Measurements from ENCODE around the gene STRN3.
A peak's percentile ranks its signal among the peaks of the same experiment; 100 is the strongest.
"Not testable (repeated sequence)": the region's sequence is repeated elsewhere in the genome, so short reads cannot be mapped to it uniquely, and the experiment has no call there.

Gene STRN3

GRCh38 chr14:31000629-31001338 is 25.4 kb downstream of the STRN3 start:
- DNase-seq (ENCODE audit: low read depth), result no peak

- DNase-seq (ENCODE audit: low read depth), result no peak
Observed at GRCh38 chr14:30999038-30999773, 27.0 kb downstream of the STRN3 start.

GRCh38 chr14:30998100-30998706 is 28.0 kb downstream of the STRN3 start:
- DNase-seq (ENCODE audit: low read depth), result no peak

DNA sequence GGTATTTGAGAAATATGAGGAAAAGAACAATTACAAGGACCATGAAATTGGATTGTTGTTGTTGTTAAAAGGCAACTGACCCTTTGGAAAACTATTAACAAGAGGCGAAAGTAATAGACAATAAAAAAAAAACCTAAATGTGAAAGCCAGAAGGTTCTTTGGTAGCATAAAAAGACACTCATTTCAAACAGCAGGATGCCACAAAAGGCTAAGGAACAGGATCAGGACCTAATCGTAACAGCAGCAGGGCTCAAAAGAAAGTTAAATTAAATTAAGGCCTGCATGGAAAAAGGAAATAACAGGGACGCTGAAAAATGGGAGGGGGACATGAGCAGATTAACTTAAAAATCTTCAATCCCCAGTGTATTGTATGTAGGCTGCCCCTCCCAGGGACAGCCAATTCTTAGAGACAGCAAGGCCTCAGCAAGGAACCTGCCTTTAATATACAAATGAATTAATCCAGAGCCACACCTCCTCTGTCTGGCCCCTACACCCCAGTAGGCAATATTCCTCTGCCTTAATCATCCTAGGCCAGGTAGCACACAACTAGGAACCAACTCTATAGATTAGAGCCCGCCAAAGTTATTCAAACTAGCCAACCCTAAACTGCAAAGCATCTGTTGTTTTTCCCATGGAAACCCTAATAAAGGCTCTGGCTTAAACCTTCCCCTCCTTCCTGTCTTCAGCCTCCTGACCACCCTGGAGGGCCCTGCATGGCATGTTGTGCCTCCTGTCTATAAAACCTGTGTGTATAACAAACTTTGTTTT is 29.1 kb downstream of the STRN3 start:
- DNase-seq (ENCODE audit: low read depth), result no peak

GRCh38 chr14:30995689-30996088 is 30.5 kb downstream of the STRN3 start:
- no peak for DNase-seq (ENCODE audit: low read depth)

DNA sequence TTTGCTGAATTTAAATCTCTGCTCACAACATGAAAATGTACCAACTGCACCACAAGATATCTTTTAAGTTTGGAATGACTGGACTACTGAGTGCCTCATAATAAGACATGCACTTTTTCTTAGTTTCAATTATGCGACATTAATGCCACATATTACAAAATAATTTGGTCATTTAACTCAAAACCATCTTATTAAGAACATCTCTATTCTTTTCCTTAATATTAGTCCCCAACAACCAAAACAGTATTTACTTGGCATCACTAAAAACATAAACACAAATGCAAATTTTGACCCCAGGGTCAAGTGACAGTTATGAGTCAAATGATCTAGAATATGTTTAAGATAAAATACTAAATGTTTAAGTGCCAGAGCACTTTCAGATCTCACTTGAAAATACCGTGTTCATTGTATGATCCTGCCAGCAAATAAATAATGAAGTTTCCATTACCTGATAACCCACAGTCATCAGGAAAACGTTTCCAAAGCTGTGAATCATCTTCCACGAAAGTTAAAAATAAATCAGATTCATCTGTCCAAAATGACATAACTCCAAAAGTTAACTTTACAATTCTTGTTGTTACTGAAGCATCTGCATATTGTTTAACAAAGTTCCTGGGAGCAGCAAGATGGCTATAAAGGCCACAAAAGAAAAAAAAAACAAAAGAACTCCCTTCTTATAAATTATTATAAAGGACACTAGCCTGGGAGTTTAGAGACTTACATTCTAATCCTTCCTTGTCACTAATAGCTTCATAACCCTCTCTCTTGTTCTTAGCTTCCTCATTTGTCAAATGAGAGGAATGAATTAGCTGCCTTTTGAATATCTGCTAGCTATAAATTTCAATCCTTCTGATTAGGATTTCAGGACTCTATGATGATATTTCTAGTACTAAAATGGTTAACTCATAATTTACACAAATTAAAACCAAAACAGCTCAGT is 31.2 kb downstream of the STRN3 start:
- no peak for DNase-seq (ENCODE audit: low read depth)

GRCh38 chr14:30993071-30993470 is 33.1 kb downstream of the STRN3 start:
- no peak for DNase-seq (ENCODE audit: low read depth)

- no peak for DNase-seq (ENCODE audit: low read depth)
Observed at GRCh38 chr14:30991408-30991807, 34.8 kb downstream of the STRN3 start.

DNA sequence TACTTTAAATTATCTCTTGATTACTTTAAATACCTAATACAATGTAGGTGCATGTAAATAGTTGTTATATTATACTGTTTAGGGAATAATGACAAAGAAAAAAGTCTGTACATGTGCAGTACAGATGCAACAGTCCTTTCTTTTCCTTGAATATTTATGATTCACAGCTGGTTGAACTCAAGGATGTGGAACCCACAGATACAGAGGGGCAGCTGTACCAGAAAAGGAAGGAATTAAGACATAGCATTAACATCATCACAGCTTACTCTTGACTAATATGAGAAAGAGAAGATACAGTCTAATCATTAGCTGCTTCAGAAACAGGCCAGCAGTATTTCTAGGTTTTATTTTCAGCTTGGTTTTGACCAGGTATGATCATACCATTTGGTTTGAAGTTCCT is 35.4 kb downstream of the STRN3 start:
- no peak for DNase-seq (ENCODE audit: low read depth)

GRCh38 chr14:30988509-30988908 is 37.7 kb downstream of the STRN3 start:
- no peak for DNase-seq (ENCODE audit: low read depth)

DNA sequence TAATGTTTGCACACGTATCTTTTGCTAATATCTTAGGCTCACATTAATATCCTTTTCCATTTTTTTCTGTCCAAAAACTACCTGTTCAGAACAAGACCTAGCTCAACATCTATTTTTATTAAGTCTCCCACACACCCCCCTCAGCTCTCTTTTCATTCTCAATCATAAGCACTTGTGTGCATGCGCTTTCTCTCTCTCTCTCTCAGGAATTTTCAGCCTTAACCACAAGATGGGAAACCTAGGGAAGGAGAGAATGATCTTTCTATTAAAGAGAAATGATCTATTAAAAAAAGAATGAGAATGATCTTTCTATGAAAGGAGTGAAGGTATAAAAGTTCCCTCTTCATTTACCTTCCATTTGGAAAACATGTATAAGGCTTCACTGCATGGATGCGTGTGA is 40.4 kb downstream of the STRN3 start:
- no peak for DNase-seq (ENCODE audit: low read depth)

- DNase-seq (ENCODE audit: low read depth), result no peak
Observed at GRCh38 chr14:30983858-30984257, 42.3 kb downstream of the STRN3 start.

DNA sequence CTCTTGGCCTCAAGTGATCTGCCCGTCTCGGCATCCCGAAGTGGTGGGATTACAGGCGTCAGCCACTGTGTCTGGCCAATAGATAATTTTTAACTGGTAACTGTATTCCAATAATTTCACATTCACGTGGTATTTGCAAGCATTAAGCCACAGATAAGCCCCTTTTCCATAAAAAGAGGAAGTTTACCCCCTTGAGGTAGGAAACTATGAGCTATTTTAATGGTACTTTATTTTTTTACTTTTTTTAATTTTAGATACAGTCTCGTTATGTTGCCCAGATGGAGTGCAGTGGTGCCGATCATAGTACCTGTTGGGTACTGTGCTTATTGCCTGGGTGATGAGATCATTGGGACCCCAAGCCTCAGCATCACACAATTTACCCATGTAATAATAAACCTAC is 43.6 kb downstream of the STRN3 start:
- DNase-seq (ENCODE audit: low read depth), result no peak

GRCh38 chr14:30980980-30981379 is 45.2 kb downstream of the STRN3 start:
- no peak for DNase-seq (ENCODE audit: low read depth)

- DNase-seq (ENCODE audit: low read depth), result peak; percentile 2
Observed at GRCh38 chr14:30980106-30980704, 46.0 kb downstream of the STRN3 start.

DNA sequence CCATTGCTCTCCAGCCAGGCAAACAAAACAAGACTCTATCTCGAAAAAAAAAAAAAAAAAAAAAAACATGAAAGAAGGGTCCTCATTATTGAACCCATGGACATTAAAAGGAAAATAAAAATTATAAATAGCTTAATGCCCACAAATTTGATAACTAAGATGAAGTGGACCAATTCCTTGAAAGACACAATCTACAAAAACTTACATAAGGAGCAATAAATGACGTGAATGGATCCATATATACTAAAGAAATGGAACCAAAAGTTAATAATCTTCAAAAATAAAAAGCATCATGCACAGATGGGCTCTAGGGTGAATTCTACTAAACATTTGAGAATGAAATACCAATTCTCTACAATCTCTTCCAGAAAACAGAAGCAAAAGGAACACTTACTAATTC is 48.4 kb downstream of the STRN3 start:
- no peak for DNase-seq (ENCODE audit: low read depth)

DNA sequence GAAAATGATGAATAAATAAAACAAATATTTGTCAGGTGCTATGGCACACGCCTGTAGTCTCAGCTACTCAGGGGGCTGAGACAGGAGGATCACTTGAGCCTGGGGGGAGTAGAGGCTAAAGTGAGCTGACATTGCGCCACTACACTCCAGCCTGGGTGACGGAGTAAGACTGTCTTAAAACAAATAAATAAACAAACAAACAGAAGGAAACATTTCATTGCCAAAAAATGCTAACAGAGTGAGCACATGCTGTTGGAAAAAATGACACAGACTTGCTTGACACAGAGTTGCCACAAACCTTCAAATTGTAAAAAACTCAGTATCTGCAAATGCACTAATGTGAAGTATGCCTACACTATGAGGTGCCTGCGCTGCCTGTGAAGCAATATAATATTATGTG is 51.6 kb downstream of the STRN3 start:
- no peak for DNase-seq (ENCODE audit: low read depth)

- DNase-seq (ENCODE audit: low read depth), result no peak
Observed at GRCh38 chr14:30972882-30973582, 53.1 kb downstream of the STRN3 start.

DNA sequence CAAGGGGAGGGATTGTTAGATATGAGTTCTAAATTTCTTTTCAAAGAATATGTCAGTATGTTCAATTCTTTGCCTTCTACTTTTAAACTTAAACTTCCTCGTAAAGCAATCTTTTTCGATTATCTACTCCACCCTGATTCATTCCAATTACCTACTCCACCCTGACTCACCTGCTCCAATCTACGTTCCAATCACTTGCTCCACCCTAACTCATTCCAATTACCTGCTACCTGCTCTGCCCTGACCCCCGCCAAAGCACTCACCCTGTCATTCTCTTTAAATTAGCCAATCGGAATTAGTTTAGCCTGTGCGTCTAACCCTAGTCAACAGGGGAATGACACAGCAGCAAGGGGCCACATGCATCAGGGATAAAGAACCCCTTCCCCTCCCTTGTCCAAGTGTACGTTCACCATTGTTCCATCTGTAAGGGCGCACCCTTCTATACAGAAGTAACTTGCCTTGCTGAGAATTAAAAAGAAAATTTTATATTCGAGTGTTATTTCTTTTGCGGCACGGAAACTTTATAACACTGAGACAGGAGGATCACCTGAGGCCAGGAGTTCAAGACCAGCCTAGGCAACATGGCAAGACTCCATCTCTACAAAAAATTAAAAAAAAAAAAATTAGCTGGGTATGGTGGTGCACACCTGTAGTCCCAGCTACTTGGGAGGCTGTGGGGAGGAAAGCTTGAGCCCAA is 54.0 kb downstream of the STRN3 start:
- not testable (repeated sequence) for DNase-seq (ENCODE audit: low read depth)

DNA sequence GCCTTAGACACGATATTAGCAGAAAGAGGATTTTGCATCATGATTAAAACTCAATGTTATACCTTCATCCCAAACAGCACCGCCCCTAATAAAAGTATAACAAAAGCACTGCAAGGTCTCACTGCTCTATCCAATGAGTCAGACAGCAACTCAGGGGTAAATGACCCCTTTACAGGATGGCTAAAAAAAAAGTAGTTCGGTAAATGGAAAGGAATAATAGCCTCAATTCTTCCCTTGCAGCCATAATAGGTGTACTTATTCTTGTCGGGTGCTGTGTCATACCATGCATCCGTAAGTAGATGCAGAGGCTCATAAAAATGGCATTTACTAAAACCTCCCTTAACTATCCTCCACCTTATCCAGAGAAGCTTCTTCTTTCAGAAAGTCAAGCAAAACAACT is 54.6 kb downstream of the STRN3 start:
- DNase-seq (ENCODE audit: low read depth), result no peak
